ENCODE results near the gene PYGO1.

The PYGO1 gene

GRCh38 chr15:55627730-55628368, 39.7 kb upstream of the PYGO1 start:
- Histone ChIP-seq H3K27ac (ENCODE audit: low read depth, low read length) (no peak overlapping the region), H4K20me1 (ENCODE audit: low read depth, low read length) (no peaks in the 10 kb centered on the region), H3K4me2 (ENCODE audit: low read depth, low read length, poor library complexity, severe bottlenecking) (no peak overlapping the region), H3K27me3 (ENCODE audit: low read length) (no peaks in the 10 kb centered on the region), H3K9me3 (ENCODE audit: insufficient read depth, low read length) (no peaks in the 10 kb centered on the region), H3K9ac (ENCODE audit: low read length) (no peak overlapping the region), H3K36me3 (ENCODE audit: low read length) (peaks cover 48% of the 10 kb centered on the region), H3F3A (ENCODE audit: insufficient read depth) (0 out of 2 replicates have a peak, but pooled peaks cover 9% of the 10 kb centered on the region), H3K4me3 (ENCODE audit: insufficient read depth, low read length, poor library complexity, severe bottlenecking) (no peak overlapping the region), H3K9me2 (replicated peaks; ENCODE audit: insufficient read depth, low read length) (no peaks in the 10 kb centered on the region), H3K79me2 (ENCODE audit: insufficient read depth, low read length) (no peaks in the 10 kb centered on the region), H2AFZ (ENCODE audit: low read depth, low read length, severe bottlenecking) (no peak overlapping the region)
- TF ChIP-seq EZH2phosphoT487 (conservative IDR thresholded peaks at IDR 0.05; ENCODE audit: low read length): no peak
- TF ChIP-seq CTCF (IDR thresholded peaks at IDR 0.05; ENCODE audit: insufficient read depth, low read length, poor library complexity, severe bottlenecking): no peak

- H3K9me3 ChIP-seq (ENCODE audit: insufficient read depth, low read length): no peaks in the 10 kb centered on the region
- peaks cover 65% of the 10 kb centered on the region for H3K36me3 ChIP-seq (ENCODE audit: low read length)
- no peaks in the 10 kb centered on the region for H3K27me3 ChIP-seq (ENCODE audit: low read length)
- H3K9ac ChIP-seq (ENCODE audit: low read length): no peak overlapping the region
- H3K4me2 ChIP-seq (ENCODE audit: low read depth, low read length, poor library complexity, severe bottlenecking): no peak overlapping the region
- H3K4me3 ChIP-seq (ENCODE audit: insufficient read depth, low read length, poor library complexity, severe bottlenecking): no peak overlapping the region
- peaks cover 4% of the 10 kb centered on the region; the same call in 1 of the 2 replicates for H3F3A ChIP-seq (ENCODE audit: insufficient read depth)
- H3K9me2 ChIP-seq (replicated peaks; ENCODE audit: insufficient read depth, low read length): no peaks in the 10 kb centered on the region
- no peak for TF ChIP-seq EZH2phosphoT487 (conservative IDR thresholded peaks at IDR 0.05; ENCODE audit: low read length)
- no peak for TF ChIP-seq CTCF (IDR thresholded peaks at IDR 0.05; ENCODE audit: insufficient read depth, low read length, poor library complexity, severe bottlenecking)
- no peak overlapping the region for H2AFZ ChIP-seq (ENCODE audit: low read depth, low read length, severe bottlenecking)
- no peak overlapping the region for H3K27ac ChIP-seq (ENCODE audit: low read depth, low read length)
- no peaks in the 10 kb centered on the region for H3K79me2 ChIP-seq (ENCODE audit: insufficient read depth, low read length)
- H4K20me1 ChIP-seq (ENCODE audit: low read depth, low read length): no peaks in the 10 kb centered on the region
These were observed 31.6 kb upstream of the PYGO1 start for GRCh38 chr15:55619783-55620182.

GRCh38 chr15:55618387-55618786, 30.2 kb upstream of the PYGO1 start:
- H3K27ac ChIP-seq (ENCODE audit: low read depth, low read length): no peak overlapping the region

More at GRCh38 chr15:55618387-55618786, 30.2 kb upstream of the PYGO1 start:
- TF ChIP-seq EZH2phosphoT487 (conservative IDR thresholded peaks at IDR 0.05; ENCODE audit: low read length) (no peak), CTCF (IDR thresholded peaks at IDR 0.05; ENCODE audit: insufficient read depth, low read length, poor library complexity, severe bottlenecking) (no peak)
- Histone ChIP-seq H3K9ac (ENCODE audit: low read length) (no peak overlapping the region), H3K9me3 (ENCODE audit: insufficient read depth, low read length) (no peaks in the 10 kb centered on the region), H3K4me2 (ENCODE audit: low read depth, low read length, poor library complexity, severe bottlenecking) (no peak overlapping the region), H3K27me3 (ENCODE audit: low read length) (no peaks in the 10 kb centered on the region), H3K9me2 (replicated peaks; ENCODE audit: insufficient read depth, low read length) (no peaks in the 10 kb centered on the region), H4K20me1 (ENCODE audit: low read depth, low read length) (no peaks in the 10 kb centered on the region), H2AFZ (ENCODE audit: low read depth, low read length, severe bottlenecking) (no peak overlapping the region), H3K36me3 (ENCODE audit: low read length) (peaks cover 65% of the 10 kb centered on the region), H3K4me3 (ENCODE audit: insufficient read depth, low read length, poor library complexity, severe bottlenecking) (no peak overlapping the region), H3F3A (ENCODE audit: insufficient read depth) (no peaks in the 10 kb centered on the region; the same call in 1 of the 2 replicates), H3K79me2 (ENCODE audit: insufficient read depth, low read length) (no peaks in the 10 kb centered on the region)
